G401.6 (cell line): ENCODE measurements around the gene ANTKMT.
"Not testable (repeated sequence)": the region's sequence is repeated elsewhere in the genome, so short reads cannot be mapped to it uniquely, and the experiment has no call there.

ENCODE experiments used
- FAIRE-seq: peaks from 2 replicates; lab custom pipeline; 2012; peaks lifted over from hg19 to GRCh38; lab: Jason Lieb, UNC

The ANTKMT gene

DNA sequence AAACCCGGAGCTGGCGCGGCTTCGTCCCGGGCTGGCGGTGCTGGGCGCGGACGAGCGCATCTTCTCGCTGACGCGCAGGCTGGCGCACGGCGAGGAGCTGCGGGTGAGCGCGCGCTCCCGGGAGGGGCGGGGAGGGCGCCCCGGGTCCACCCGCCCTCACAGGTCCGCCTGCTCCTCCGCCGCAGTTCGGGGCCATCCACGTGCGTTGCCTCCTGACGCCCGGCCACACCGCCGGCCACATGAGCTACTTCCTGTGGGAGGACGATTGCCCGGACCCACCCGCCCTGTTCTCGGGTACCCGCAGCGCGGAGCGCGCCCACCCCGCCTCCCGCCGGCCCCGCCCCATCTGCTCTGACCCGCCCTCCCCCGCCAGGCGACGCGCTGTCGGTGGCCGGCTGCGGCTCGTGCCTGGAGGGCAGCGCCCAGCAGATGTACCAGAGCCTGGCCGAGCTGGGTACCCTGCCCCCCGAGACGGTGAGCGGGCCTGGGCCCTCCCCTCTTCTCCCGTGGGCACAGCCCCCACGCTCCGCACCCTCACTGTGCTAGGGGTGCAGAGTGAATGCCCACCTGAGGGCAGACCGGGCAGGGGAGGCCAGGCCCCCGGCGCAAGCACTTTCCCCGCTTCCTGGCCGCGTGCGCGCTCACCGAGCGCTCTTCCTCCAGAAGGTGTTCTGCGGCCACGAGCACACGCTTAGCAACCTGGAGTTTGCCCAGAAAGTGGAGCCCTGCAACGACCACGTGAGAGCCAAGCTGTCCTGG is 7.4 kb downstream of the ANTKMT start:
- FAIRE-seq: no peak

DNA sequence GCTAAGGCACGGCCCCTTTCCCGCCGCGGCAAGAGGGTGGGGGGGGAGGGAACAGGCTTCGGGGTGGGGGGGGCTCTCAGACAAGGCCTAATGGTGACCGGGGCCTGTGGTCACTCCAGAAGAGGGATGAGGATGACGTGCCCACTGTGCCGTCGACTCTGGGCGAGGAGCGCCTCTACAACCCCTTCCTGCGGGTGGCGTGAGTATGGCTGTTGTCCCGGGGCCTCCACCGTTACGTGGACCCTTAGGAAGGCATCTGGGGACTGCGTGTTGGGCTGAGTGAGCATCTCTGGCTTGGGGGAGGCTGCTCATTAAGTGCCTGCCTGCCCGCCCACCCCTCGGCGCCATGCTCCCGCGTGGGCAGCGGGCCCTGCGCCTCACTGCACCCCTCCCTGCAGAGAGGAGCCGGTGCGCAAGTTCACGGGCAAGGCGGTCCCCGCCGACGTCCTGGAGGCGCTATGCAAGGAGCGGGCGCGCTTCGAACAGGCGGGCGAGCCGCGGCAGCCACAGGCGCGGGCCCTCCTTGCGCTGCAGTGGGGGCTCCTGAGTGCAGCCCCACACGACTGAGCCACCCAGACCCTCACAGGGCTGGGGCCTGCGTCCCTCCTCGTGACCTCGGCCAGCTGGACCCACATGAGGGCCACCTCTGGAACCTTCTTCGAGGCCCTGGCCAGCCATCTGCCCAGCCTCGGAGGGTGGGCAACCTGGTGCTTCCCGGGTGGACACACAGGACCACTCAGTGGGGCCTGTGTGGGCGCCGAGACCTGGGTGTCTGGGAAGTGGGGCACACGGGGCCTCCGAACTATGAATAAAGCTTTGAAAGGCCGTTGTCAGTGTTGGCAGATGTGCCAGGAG is 8.2 kb downstream of the ANTKMT start:
- no peak for FAIRE-seq

DNA sequence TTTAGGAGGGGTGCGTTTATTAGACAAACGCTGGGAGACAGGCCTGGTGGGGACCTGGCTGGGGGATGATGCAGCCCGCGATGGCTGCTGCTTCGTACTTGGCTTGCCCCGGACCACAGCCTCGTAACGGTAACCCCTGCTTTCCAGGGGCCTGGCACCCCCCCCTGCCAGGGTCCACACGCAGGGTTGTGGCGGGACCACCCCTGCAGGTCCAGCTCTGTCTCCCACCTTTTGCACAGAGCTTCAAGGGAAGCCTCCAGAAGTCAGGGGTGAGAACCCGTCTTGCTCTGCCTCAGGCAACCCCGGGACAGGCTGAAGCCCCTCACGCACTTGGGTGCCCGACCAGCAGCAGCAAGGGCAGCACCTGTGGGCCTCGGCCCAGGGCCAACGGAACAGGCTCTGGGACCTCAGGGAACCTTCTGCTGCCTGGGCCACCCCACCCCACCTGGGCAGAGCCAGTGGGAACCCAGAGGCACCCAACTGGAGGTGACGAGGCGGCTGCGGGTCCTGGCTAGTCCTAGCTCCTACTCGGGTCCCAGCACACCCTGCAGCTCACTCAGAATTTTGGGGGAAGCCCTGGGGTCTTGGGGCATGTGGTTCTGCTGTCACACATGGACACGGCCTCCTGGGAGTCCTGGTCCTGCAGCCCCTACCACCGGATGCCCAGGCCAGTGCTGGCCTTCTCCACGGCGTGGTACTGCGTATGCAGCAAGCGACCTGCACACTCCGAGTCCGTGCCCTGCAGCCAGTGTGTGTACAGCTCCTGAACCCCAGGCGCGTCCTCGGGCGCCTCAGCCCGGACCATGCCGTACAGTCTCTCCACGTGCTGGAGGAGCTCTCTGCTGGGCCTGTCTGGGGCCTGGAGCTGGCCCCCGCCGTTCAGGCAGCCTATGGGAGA is 9.1 kb downstream of the ANTKMT start:
- no peak for FAIRE-seq

DNA sequence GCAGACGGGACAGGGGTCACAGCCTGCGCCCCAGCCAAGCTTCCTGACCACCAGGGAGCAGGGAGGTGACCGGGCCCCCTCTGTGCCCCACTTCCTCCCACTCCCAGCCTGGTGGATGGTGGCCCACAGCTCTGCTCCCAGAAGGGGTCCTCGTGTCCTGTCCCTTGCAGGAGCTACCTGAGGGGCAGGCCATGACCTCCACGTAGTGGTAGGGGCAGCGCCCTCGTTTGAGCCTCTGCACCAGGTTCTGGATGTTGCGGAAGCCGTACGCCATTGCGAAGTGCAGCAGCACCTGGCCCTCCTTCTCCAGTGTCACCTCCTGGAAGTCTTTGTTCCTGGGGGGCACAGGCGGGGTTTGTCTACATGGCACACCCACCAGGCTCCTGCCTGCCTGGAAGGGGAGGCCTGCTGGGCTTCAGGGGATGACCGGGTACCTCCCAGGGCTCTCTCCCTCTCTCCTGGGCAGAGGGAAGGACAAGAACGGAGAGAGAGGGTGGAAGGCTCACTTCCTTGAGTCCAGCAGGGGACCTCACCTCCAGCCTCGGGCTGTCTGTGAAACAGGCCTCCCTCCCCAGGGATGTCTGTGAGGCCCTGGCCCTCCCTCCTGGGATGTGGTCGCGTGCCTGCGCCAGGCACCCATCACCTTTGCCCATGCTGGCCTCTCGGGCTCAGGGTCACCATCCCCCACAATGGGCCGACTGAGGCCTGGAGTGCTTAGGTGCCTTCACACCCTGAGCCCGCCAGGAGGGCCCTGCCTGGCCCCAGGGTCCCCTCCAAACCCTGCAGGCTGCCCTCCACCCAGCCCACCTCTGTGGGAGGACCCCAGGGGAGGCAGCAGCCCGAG is 9.9 kb downstream of the ANTKMT start:
- no peak for FAIRE-seq

DNA sequence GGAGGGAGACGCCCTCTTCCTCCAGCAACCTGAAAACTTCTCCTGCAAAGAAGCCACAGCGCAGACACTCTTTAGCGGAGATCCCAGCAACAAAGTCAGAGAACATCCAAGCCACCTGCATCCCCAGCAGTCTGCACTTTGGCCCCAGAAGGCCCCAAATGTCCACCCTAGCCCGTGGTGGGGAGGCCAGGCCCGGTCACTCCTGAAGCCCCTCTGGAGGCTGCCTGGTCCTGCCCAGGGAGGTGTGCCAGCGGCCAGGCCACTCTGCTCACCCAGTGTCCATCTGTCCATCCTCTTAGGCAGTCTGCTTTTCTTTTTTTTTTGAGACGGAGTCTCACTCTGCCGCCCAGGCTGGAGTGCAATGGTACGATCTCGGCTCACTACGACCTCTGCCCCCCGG is 11.4 kb downstream of the ANTKMT start:
- no peak for FAIRE-seq

DNA sequence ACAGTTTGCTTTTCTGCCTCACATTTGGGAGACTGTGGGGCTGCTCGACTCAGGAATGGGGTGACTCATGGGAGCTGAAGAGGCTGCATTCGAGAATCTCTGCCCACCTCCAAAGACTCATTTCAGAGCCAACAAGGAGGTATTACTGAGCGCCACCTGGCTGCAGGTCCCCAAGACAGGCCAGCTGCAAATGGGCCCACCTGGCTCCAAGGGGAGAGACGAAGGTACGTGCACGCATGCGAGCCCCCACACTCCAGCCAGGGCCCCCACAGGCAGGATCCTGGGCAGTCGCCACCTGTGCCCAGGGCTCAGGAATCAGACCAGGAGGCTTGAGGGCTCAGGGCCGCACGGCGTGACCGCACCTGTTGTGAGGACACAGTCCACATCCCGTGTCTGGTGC is 12.0 kb downstream of the ANTKMT start:
- no peak for FAIRE-seq

DNA sequence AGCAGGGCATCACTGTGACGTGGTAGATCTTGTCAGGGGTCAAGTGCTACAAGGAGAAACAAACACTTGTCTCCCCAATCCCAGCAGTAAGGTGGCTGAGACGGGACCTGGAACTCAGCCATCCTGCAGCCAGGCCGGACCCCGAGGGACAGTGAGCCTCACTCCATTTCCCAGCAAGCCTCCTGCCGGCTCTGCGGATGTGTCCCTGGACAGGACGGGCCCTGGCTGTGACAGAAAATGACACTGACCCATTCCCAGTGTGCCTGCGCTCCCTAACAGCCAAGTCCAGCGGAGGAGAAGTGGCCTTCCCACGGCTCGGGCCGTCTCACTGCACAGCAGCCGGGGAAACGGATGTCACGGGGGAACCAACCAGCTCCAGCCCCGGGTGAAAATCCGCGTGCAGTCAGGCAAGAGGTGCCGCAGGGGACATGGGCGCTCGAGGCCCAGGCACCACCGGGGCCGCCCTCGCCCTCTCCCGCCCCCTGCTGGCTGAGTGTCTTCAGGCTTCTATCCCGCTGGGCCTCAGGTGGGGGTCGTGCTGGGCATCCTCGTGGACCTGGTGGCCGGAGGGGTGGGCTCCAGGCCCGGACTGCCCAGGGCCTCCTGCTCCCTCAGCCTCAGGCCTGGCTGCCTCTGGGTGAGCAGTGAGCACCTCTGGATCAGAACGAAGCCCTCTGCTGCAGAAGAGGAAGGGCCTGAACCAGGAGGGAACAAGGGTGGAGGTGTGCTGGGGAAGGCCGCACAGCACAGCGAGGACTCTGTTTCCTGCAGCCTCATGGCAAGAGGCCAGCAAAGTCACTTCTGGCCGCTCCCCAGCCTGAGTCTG is 12.6 kb downstream of the ANTKMT start:
- no peak for FAIRE-seq

DNA sequence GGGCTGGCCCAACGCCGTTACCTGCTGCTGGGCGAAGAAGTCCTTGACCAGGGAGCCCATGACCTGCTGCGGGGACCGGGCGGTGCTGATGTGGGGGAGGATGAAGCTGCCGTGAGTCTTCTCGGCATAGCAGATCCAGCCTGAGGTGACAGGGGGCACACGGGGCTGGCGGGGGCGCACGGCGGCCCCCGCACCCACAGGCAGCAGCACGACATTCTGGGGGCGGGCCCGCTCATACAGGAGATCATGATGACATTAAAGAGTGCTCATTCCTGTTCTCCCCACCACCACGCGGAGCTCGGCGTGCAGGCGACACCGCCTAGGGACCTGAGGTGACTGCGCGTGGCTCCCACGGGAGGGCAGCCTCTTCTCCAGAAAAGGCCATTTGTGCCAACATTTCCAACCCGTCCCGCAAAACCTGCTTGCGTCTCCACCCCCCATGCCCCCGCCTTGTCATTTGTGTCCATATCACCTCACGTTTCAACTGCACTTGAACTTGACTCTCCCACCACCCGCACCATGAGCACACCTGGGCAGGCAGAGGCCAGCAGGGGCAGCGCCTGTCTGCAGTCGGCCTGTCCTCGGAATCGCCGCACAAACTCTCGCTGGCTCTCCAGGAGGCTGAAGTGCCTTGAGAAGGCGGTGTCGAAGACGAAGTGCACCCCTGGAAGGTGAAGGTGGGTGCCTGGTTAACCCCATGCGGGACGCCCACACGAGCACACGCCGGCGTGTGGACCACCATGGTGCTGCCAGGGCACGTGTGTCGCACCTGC is 13.4 kb downstream of the ANTKMT start:
- no peak for FAIRE-seq

DNA sequence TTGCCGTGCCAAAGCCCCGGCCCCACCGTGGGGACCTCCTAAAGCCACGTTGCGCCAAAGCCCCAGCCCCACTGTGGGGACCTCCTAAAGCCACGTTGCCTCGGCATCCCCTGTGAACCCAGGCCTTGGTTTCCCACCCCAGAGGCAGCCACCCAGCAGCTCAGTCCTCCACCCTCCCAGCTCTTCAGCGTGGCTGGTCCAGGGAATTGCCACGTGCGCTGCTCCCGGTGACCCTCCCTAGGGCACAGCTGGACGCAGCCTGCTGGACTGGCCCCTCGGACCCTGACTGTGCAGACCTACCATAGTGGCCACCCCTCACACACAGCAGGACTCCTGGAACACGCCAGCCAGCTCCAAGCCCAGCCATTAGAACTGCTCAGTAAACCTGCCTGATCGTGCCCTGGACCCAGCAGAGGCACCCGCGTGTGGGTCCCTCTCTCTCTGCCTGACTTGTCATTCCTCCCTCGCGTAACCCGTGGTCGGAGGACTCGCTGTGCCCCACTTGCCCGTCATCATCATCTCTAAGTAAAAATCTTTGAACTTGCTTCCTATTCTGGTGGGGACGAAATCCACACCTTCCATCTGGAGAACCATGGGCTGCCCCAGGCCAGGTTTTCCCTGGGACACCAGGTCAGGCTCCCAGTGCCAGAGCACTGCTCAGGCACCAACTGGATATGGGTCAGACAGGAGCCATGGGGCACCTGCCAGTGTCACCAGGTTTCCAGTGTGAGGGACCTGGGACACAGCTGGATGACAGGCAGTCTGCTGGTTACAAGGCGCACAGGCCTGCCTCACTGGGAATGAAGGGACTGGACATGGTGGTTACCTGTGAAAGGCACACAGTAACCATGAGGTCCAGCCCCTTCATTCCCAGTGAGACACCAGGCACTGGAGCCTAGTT is 14.3 kb downstream of the ANTKMT start:
- FAIRE-seq: no peak

DNA sequence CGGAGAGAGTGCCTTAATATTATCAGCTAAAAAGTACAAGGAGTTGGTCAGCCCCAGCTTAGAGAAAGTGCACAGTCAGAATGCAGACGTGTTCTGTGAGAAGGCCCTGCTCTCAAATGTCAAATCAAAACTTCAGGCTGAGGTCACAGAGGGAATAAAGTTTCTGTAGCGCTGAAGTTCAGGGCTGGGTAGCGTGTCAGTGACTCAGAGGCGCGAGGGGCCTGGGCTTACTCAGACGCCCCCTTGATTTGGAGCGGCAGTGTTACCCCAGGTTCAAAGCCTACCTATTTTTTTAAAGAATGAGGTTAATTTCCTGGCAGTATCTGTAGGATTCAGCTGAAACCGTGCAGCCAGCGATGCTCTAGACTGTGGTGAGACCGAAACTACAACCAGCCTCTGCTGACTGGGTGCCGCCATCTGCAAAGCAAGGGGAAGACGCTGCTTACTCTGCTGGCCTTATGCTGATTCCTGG is 15.1 kb downstream of the ANTKMT start:
- FAIRE-seq: no peak

DNA sequence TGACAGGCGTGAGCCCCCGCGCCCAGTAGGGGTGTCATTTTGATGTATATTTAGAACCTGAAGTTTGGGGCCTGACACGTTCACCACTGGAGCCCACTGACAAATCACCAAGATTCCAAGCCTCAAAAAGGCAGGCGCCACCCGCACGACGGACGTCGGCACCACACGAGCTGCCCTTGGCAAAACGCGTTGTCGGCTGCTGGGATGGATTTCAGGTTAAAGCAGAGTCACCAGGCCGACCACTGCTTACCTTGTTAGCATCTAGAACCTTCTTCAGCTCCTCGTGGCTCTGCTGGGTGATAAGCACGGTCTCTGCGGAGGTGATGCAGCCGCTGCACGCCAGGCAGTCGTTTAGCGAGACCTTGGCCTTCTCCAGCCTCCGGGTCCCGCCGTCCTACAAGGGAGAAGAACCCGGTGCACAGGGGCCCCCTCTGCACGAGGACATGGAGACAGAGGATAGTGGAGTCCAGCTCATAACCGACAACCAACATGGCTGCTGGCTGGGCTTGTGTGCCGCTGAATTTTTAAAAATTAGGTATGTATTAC is 16.1 kb downstream of the ANTKMT start:
- FAIRE-seq: no peak

DNA sequence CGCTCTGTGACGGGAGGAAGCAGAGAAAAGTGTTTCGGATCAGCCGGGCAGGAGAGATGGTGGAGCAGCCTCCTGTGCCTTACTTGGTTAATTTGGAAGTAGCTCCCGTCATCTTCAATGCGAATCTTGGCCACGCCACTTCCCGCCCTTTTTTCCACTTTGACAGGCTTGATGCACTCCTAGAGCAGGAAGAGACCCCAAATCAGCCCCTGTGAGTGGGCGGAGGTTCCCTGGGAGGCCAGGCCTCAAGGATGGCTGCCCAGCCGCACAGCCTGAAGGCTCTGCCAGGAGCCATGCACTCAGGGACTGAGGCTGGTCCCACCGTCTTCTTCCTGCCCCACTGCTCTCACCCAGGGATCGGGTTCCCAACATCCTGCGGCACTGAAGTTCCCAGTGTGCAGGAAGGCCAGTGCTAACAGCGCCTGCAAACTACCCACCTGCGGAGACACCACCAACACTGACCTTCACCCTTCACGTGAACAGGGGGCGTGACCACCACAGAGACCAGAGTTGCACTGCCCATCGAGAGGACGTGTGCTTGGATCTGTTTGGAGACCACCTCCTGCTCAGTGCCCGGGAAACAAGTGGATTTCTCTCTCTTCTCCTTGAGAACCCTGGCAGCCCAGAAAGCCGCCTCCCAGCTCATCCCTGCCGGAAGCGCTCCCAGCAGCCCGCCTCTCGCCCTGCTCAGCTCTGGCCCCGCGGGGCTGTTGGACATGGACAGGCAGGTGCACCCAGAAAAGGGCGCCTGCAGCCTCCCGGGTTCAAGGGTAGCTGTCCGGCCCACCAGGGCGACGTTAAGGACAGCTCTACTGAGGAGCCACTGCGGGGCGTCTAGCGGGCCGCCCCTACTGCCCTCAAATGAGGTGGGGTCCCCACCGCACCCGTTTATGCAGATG is 18.9 kb downstream of the ANTKMT start:
- FAIRE-seq: no peak

DNA sequence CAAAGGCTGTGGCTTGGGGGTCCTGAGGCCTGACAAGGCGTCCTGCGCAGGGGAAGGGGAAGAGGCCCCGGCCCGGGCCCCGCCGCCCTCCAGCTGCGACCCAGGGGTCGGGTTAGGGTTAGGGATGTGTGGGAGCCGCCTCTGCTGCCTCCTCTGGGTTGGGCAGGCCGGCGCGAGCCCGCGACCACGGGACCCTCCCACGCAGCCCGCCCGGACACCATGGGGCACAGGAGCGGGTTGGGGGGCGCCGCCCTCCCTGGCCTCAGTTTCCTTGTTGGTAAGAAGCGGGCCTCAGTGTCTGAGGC is 19.5 kb downstream of the ANTKMT start:
- no peak for FAIRE-seq

DNA sequence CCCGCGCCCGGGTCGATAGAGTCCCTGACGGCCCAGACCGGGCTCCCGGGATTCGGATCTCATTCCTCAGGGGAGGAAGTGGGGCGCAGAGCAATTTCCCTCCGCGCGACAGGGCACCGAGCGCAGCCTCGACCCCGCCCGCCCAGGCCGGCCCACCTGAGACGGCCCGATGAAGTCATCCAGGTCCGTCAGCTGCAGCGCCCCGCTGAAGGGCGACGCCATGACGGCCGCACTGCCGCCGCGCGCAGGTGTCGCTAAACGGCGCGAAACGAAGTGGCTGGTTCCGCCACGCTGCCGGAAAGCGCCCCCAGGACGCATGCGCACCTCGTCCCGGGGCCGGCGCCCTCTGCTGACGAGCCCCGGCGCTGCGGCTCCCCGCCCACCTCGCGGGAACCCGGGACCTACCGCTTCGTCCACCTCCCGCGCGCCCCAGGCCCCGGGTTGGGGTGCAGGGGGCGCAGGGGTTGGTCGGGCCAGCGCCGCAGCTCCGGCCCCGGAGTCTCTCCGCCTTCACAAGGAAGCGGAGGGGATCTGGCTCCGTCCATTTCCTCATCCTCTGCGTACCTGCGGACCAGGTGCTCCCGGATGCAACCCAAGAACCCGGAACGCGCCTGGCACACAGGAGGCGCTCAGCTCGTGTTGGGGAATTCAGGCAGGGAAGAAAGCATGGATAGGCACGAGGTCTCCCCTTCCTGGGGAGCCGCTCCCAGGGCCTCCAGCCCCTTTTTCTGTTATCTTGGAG is 20.0 kb downstream of the ANTKMT start, which contains the start of gene CIAO3:
CIAO3 (minus strand) TSS at position 234 of the 742 bp plus-strand sequence; CDS start at position 222, 12 bp downstream.
- FAIRE-seq: no peak

DNA sequence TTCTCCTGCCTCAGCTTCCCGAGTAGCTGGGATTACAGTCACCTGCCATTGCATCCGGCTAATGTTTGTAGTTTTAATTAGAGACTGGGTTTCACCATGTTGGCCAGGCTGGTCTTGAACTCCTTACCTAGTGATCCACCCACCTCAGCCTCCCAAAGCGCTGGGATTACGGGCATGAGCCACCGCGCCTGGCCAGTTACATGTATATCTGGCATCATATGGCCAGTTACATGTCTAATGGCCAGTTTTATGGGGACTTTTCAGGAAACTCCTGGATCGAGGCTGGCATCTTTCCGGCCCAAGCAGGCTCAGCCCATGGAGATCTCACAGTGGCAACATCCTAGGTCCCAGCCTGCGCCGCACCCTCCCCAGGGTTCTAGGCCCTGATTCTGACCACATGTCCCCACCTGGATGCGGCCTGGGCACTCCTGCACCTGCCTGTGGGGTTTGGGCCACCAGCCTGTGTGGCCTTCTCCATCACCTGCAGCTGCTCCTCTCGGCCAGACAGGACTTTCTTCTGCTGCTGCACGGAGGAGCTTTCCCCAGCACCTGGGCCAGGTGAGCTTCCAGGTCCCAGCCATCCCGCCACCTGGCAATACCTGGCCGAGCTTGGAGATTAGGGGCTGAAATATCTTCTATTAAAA is 21.2 kb downstream of the ANTKMT start:
- FAIRE-seq: no peak

DNA sequence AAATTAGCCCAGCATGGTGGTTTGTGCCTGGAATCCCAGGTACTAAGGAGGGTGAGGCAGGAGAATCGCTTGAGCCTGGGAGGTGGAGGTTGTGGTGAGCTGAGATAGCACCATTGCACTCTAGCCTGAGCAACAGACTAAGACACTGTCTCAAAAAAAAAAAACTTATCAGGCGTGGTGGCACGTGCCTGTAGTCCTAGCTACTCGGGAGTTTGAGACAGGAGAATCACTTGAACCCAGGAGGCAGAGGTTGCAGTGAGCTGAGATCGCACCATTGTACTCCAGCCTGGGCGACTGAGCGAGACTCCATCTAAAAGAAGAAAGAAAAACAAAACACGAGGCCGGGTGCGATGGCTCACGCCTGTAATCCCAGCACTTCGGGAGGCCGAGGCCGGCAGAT is 21.9 kb downstream of the ANTKMT start:
- not testable (repeated sequence) for FAIRE-seq
